SK-N-MC (cell line): ENCODE data around the gene MTSS2.
"Not testable (repeated sequence)": the region's sequence is repeated elsewhere in the genome, so short reads cannot be mapped to it uniquely, and the experiment has no call there.

Source experiments
- DNase-seq: peaks from one replicate; pipeline ENCODE4 v3.0.0-alpha.2; 2011; ENCODE audit warnings: low read depth, low spot score
- H3K27ac ChIP-seq: fragments of 200-600 bp; sonication (generic); 2 replicates; pipeline ENCODE4 v1.5.1; 2016; ENCODE audit warnings: mixed run types
- H3K36me3 ChIP-seq: fragments of 200-600 bp; sonication (generic); 2 replicates; pipeline ENCODE4 v1.6.1; 2017; ENCODE audit warnings: antibody characterized with exemption, low read length, mixed read lengths; ENCODE audit not compliant: insufficient read depth
- H3K4me3 ChIP-seq: fragments of 200-600 bp; sonication (generic); 2 replicates; pipeline ENCODE4 v1.5.1; 2016
- H3K9ac ChIP-seq: fragments of 200-600 bp; sonication (generic); 2 replicates; pipeline ENCODE4 v1.8.0; 2017; ENCODE audit warnings: mixed run types, mixed read lengths; ENCODE audit not compliant: insufficient read length
- H3K9me3 ChIP-seq: fragments of 200-600 bp; sonication (generic); 2 replicates; pipeline ENCODE4 v1.6.1; 2017; ENCODE audit warnings: low read depth, mild to moderate bottlenecking, antibody characterized with exemption, low read length, moderate library complexity, mixed read lengths
- EZH2 ChIP-seq: fragments of 200-600 bp; sonication (generic); IDR thresholded peaks from one replicate; pipeline ENCODE4 v1.6.1; 2017; ENCODE audit warnings: antibody characterized with exemption
- FOXP2 ChIP-seq: optimal IDR thresholded peaks from 2 replicates; pipeline ENCODE3; 2011; ENCODE audit warnings: mild to moderate bottlenecking, moderate library complexity; ENCODE audit not compliant: insufficient read depth; ENCODE audit errors: extremely low read length, control extremely low read depth
- POLR2AphosphoS5 ChIP-seq: IDR thresholded peaks from 2 replicates; pipeline ENCODE4 v1.6.1; 2012; ENCODE audit warnings: mild to moderate bottlenecking, low read depth, low read length, borderline replicate concordance

Gene MTSS2

DNA sequence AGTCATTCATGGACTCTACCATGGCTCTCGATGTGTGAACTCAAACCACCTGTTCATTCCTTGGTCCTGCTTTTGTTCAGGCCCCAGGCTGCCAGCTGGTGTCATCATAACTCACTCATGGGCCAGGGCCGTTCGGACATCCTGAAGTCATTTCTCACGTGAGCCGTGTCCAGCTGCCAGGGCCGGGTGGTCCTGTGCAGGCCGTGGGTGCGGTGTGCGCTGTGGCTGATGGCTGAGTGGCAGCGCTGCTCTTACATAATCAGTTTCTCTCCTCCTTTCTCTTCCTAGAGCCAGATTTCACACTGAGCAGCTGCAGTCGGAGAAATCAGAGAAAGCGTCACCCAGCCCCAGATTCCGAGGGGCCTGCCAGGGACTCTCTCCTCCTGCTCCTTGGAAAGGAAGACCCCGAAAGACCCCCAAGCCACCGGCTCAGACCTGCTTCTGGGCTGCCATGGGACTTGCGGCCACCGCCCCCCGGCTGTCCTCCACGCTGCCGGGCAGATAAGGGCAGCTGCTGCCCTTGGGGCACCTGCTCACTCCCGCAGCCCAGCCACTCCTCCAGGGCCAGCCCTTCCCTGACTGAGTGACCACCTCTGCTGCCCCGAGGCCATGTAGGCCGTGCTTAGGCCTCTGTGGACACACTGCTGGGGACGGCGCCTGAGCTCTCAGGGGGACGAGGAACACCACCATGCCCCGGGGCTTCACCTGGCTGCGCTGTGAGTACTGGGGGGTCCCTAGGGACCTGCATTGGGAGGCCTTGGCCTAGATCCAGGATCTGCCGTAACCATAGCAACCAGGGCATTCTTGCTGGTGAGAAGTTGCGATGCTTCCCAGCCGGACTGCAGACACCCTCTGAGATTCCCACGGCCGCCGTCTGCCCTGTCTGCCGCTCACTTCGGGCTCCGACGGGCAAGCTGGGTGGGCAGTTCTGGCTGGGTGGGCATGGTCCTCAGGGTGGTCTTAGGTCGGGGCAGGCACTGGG is 39.3 kb downstream of the MTSS2 start, which contains the start of gene IL34:
Gene IL34, plus strand, starts transcription at position 300 of the 982 bp plus-strand sequence. Its CDS starts 389 bp downstream, at position 689.
- H3K4me3 ChIP-seq: no peak within 1 kb of the TSS

DNA sequence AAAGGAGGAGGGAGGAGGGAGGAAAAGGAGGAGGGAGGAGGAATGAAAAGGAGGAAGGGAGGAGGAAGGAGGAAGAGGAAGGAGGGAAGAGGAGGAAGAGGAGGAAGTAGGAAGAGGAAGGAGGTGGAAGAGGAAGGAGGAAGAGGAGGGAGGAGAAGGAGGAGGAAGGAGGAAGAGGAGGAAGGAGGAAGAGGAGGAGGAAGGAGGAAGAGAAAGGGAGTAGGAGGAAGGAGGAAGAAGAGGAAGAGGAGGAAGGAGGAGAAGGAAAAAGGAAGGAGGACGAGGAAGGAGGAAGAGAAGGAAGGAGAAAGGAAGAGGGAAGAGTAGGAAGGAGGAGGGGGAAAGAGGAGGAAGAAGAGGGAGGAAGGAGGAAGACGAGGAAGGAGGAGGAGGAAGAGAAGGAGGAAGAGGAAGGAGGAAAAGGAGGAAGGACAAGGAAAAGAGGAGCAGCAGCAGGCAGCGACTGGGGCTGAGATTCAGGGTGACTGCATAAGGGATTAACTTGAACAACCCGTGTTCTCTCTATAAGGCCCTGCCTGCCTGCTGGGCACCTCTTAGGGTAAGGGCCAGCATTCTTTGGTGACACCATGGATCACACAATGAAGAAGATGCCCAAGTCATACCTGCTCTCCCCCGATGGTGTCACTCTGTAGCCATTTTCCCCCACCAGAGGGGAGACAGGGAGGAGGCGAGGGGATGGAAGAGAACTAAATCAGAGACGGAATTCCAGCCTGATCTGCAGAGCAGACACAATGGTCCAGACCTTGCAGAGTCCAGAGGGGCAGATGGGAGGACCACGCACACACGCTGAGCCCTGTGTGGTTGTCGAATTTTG is 40.9 kb downstream of the MTSS2 start:
- TF ChIP-seq EZH2 (no peak), POLR2AphosphoS5 (no peak), FOXP2 (no peak)
- Histone ChIP-seq H3K36me3 (no peaks in the 10 kb centered on the region), H3K9me3 (no peaks in the 10 kb centered on the region), H3K27ac (no peak overlapping the region), H3K9ac (no peak overlapping the region), H3K4me3 (no peak overlapping the region)
- no peak for DNase-seq

More for the DNA sequence above, 39.3 kb downstream of the MTSS2 start, which contains the start of gene IL34:
- no peak for DNase-seq
- H3K9ac ChIP-seq: no peak within 1 kb of the TSS
- no peaks in the 10 kb centered on the region for H3K36me3 ChIP-seq
- TF ChIP-seq POLR2AphosphoS5 (no peak), EZH2 (no peak), FOXP2 (no peak)
- no peak within 1 kb of the TSS for H3K27ac ChIP-seq
- H3K9me3 ChIP-seq: no peaks in the 10 kb centered on the region

DNA sequence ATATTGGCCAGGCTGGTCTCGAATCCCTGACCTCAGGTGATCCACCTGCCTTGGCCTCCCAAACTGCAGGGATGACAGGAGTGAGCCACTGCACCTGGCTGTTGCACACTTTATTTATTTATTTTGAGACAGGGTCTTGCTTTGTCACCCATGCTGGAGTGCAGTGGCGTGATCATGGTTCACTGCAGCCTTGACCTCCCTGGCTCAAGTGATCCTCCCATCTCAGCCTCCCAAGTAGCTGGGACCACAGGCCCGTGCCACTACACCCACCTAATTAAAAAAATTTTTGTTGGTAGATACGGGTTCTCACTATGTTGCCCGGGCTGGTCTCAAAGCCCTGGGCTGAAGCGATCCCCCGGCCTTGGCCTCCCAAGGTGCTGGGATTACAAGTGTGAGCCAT is 42.6 kb downstream of the MTSS2 start:
- not testable (repeated sequence) for H3K36me3 ChIP-seq, H3K9me3 ChIP-seq, H3K27ac ChIP-seq, H3K4me3 ChIP-seq, H3K9ac ChIP-seq, DNase-seq

DNA sequence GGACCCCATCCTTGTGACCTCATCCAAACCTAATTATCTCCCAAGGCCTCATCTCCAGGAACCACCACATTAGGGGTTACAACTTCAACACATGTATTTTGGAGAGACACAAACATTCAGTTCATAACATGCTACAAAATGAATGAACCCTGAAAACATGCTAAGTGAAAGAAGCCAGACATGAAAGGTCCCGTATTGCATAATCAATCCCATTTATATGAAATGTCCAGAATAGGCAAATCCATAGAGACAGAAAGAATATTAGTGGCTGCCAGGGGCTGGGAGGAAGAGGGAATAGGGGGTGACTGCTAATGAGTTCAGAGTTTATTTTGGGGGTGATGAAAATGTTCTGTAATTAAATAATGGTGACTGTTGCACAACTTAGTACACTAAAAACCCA is 43.2 kb downstream of the MTSS2 start:
- H3K9ac ChIP-seq: no peak overlapping the region
- no peaks in the 10 kb centered on the region for H3K9me3 ChIP-seq
- TF ChIP-seq EZH2 (no peak), POLR2AphosphoS5 (no peak), FOXP2 (no peak)
- H3K36me3 ChIP-seq: no peaks in the 10 kb centered on the region
- H3K27ac ChIP-seq: no peak overlapping the region
- DNase-seq: no peak
- no peak overlapping the region for H3K4me3 ChIP-seq

DNA sequence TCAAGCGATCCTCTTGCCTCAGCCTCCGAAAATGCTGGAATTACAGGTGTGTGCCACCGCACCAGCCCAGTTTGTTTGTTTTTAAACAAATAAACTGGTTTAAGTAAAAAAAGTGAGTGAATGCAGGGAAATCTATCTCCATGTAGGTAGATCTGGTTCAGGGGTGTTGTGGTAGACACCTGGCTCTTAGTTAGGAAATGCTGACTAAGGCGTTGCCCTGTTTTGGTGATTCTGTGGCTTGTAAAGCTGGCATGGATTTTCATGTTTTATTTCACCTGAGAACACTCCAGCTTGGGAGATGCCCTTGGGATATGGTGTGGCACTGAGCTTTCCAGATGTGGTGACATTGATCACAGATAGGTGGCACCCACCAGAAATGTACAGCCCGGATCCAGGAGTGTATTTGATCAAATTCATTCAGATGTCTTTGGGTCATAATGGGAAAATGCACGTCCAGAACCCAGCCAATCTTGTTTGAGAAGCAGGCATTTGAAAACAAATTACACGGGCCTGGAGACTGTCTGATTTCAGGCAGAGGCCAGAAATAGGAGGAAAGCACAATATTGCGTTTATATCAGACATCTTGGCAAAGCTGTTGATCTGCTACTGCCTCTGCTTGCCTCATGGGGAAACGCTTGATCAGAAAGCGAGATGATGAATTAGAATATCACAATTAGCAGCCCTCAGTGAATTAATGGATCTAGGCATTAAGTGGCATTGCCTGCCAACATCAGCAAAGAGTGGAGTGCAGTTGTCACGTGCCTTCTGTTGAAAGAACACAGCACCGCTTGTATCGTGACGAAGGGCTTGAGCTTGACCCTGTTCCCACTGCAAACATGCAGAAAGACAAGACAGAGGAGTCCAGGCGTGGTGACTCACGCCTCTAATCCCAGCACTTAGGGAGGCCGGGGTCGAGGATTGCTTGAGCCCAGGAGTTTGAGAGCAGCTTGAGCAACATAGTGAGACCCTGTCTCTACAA is 46.8 kb downstream of the MTSS2 start:
- DNase-seq: no peak
- H3K9ac ChIP-seq: no peak overlapping the region
- TF ChIP-seq EZH2 (no peak), POLR2AphosphoS5 (no peak)
- no peaks in the 10 kb centered on the region for H3K9me3 ChIP-seq
- H3K27ac ChIP-seq: no peak overlapping the region
- no peaks in the 10 kb centered on the region for H3K36me3 ChIP-seq
- no peak overlapping the region for H3K4me3 ChIP-seq
